Measurements from ENCODE around the gene DSCAML1.

DSCAML1 gene

DNA sequence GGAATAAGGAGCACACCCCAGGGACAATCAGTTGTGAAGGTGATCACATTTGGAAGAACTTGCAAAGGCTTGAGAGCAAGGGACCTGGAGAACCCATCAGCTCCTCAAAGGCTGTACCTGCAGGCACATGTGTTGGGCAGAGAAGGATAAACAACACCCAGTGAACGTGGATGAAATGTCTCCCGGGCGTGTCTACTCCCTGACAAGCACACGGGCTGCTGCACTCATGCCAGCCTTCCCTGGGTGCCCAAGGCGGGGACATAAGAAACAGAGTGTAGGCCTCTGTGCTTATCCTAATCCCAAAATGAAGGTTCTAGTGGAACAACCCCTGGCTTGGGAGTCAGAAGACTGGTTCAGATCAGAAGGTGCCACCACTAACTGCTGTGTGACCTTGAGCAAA is 46.7 kb downstream of the DSCAML1 start:
- DNase-seq (ENCODE audit: extremely low read depth, low read depth) = no peak
- TF ChIP-seq, protein P1, sequence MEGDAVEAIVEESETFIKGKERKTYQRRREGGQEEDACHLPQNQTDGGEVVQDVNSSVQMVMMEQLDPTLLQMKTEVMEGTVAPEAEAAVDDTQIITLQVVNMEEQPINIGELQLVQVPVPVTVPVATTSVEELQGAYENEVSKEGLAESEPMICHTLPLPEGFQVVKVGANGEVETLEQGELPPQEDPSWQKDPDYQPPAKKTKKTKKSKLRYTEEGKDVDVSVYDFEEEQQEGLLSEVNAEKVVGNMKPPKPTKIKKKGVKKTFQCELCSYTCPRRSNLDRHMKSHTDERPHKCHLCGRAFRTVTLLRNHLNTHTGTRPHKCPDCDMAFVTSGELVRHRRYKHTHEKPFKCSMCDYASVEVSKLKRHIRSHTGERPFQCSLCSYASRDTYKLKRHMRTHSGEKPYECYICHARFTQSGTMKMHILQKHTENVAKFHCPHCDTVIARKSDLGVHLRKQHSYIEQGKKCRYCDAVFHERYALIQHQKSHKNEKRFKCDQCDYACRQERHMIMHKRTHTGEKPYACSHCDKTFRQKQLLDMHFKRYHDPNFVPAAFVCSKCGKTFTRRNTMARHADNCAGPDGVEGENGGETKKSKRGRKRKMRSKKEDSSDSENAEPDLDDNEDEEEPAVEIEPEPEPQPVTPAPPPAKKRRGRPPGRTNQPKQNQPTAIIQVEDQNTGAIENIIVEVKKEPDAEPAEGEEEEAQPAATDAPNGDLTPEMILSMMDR (IDR thresholded peaks at IDR 0.05; ENCODE audit: low read depth, low read length) = no peak

DNA sequence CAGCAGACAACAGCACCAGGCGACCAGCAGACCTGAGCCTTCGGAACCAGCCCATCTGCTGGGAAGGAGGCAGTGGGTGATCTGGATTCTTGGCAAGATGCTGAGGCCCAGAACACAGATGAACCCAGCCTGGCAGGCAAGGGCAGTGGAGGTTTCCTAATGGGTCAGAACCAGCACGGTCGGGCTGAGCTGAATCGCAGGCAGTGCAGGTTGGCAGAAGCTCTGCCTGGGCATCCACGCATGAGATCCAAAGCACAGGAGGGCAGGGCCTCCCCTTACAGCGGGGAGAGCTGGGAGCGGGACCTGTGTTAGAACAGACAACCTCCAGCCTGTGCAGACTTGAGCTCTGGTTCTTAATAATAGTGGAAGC is 47.5 kb downstream of the DSCAML1 start:
- no peak for DNase-seq (ENCODE audit: extremely low read depth, low read depth)
- TF ChIP-seq, protein P1 (IDR thresholded peaks at IDR 0.05; ENCODE audit: low read depth, low read length) = no peak

DNA sequence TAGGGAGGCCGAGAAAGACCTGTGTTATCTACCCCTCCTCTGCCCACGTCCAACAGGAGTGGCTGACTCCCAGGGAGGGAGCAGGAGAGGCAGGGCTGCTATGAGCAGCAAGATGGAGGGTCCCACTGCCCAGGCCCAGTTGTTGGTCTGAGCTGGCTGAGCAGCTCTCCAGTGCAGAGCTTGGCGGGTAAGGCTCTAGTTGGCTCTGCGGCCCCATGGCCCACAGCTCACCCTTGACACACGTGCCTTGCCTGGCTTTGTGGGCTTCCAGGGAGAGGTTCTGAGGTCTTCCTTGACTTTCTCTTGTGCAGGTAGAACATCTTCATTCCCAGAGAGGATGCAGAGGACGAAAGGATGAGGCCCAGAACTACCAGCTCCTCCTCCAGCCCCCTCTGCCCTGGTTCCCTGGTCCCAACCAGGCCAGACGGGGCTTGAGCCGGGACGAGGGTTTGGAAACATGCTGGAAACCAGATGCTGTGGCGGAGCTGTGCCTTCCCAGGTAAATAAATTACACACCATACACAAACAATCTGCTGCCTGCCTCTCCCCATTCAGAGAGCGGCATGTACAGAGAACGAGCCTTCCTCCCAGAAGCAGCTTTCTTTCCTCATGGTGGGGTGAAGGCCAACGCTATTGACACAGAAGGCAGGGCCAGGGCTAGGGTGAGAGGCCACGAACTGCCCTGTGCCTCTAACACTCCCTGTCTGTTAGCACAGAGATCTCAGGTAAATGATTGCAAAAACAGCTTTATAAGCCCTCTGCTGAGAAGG is 48.1 kb downstream of the DSCAML1 start:
- DNase-seq (ENCODE audit: extremely low read depth, low read depth) = no peak
- TF ChIP-seq, protein P1 (IDR thresholded peaks at IDR 0.05; ENCODE audit: low read depth, low read length) = no peak

DNA sequence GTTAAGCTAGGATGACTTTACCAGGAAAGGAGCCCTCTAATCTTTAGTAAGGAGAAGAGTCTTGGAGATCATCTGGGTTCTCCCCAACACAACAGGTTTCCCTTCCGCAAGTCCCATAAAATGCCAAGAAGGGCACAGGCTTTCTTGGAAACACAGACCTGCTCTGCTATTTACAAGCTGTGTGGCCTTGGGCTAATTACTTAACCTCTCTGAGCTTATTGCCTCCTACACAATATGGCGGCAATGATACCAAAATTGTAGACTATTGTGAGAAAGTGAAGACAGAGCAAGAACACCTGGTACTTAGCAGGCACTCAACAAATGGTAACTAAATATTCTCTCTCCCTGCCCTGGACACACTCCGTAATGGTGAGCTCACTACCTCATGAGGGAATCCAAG is 49.1 kb downstream of the DSCAML1 start:
- TF ChIP-seq, protein P1 (IDR thresholded peaks at IDR 0.05; ENCODE audit: low read depth, low read length) = no peak
- DNase-seq (ENCODE audit: extremely low read depth, low read depth) = no peak

DNA sequence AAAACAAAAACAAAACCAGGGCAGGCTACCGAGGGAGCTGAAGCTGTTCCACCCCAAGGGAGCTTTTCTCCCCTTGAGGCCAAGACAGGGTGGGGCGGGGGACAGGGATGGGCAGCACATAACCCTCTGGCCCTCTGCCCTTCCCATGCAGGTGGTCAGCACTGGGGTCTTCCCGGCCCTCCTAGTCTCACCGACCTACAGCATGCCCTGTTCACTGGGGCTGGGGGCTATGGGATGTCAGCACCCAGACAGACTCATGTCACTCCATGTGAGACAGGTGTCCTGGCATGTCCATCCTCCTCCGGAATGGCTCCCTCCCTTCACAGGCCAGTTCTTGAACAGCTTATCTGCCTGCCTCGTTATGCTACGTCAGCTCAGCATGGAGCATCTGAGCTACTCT is 51.7 kb downstream of the DSCAML1 start:
- TF ChIP-seq, protein P1 (IDR thresholded peaks at IDR 0.05; ENCODE audit: low read depth, low read length) = no peak
- DNase-seq (ENCODE audit: extremely low read depth, low read depth) = no peak

DNA sequence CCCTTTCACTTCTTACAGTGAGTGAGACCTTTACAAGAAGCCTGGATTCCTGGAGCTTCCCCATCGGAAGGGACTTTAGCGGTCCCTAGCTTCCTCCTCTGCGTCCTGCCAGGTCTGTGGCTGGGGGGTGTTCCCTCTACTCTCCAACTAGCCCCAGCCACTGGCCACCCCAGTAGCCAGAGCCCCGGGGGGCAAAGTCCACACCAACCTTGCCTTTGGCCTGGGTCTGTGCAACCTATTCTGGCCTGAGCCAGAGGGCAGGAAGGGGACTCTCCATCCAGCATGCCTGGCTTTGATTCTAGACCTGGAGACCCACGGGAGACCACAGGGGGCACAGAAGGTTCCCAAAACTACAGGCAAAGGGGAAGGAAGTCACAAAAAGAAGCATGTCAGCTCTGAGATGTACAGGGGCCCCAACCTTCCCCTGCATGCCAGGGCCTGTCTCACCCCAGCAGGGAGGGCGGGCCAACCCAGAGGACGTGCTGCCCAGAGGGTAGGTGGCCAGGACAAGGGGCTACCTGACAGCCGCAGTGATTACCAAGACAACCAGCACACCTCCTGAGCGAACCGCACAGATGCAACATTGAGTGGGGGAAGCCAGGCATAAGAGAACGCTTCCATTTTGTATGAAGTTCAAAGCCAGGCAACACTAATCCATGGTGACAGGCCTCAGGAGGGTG is 52.4 kb downstream of the DSCAML1 start:
- TF ChIP-seq, protein P1 (IDR thresholded peaks at IDR 0.05; ENCODE audit: low read depth, low read length) = no peak
- DNase-seq (ENCODE audit: extremely low read depth, low read depth) = no peak

DNA sequence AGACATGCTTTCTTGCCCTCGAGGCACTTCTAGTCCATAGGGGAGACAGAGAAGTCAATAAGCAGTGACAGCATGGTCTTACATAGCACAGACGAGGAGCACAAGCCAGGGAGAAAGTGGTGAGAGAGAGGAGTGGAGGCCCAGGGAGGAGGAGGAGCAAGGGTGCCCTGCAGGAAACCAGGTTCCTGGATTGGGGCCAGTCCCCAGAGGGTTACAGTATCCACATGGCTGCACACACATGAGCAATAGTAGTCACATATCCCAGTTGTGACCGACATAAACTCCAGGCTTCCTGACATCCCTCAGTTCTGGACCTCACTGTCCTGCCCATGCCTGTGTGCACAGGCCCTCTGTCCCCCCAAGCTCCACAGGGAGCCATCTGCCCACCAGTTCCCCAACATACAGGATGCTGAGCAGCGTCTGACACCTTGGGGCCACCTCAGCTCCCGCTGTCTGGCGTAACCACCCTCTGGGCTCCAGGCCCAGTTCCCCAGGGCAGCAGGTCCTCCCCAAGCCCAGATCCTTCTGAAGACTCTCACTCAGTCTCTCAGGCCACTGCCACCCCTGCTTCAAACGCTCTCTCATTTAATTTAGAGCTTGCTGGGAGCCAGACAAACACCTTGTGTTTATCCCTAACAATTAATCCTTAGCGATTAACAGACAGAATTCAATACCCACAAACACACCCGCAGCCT is 53.7 kb downstream of the DSCAML1 start:
- TF ChIP-seq, protein P1 (IDR thresholded peaks at IDR 0.05; ENCODE audit: low read depth, low read length) = no peak
- no peak for DNase-seq (ENCODE audit: extremely low read depth, low read depth)
